SIG-M5 treated with dmso at 0.1 percent for 504 hours (cell line): ENCODE measurements around the gene SLC9B1.
"Not testable (repeated sequence)": the region's sequence is repeated elsewhere in the genome, so short reads cannot be mapped to it uniquely, and the experiment has no call there.

ENCODE experiments used
- DNase-seq: peaks from one replicate; lab custom pipeline; 2025; ENCODE audit not compliant: unreplicated experiment; lab: John Stamatoyannopoulos, UW

SLC9B1 gene

DNA sequence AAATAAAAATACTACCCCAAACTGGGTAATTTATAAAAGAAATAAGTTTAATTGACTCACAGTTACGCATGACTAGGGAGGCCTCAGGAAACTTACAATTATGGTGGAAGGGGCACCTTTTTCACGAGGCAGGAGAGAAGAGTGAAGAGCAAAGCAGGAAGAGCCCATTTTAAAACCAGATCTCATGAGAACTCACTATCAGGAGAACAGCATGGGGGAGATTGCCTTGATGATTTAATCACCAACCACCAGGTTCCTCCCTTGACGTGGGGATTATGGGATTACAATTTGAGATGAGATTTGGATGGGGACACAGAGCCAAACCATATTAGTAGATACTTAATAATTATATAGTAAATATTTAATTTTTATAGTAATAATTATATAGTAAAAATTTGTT, 140.6 kb downstream of the SLC9B1 start:
- DNase-seq = no peak

DNA sequence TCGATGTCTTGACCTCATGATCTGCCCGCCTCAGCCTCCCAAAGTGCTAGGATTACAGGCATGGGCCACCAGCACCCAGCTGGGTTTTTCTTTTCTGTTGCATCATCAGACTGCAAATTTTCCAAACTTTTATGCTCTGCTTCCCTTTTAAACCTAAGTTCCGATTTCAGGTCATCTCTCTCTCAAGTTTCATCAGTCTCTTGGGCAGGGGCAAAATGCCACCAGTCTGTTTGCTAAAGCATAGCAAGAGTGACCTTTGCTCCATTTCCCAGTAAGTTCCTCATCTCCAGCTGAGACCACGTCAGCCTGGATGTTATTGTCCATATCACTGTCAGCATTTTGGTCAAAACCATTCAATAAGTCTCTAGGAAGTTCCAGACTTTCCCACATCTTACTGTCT, 141.2 kb downstream of the SLC9B1 start:
- DNase-seq = not testable (repeated sequence)

DNA sequence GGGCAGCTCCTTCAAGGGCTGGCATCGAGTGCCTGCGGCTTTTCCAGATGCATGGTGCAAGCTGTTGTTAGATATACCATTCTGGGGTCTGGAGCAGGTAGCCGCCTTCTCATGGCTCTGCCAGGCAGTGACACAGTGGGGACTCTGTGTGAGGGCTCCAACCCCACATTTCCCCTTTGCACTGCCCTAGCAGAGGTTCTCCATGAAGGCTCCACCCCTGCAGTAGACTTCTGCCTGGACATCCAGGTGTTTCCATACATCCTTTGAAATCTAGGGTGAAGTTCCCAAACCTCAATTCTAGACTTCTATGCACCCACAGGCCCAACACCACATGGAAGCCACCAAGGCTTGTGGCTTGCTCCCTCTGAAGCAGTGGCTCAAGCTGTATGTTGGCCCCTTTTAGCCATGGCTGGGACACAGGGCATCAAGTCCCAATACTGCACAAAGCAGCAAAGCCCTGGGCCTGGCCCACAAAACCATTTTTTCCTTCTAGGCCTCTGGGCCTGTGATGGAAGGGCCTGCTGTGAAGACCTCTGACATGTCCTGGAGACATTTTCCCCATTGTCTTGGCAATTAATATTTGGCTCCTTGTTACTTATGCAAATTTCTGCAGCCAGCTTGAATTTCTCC, 141.9 kb downstream of the SLC9B1 start:
- not testable (repeated sequence) for DNase-seq

DNA sequence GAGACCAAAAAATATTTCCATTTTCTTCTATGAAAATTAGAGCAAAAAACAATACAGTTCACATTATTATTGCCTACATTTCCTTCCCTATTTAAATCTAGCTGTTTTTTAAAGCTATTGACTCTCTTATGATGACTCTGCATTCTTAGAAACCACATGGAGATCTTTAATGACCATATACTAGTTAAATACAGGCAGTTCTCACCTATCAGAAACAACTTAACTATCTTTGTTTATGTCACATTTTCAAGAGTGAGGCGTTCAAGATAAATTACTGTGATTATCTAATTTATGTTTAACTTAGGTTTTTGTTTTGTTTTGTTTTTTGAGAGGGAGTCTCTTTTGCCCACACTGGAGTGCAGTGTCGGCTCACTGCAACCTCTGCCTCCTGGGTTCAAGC, 147.7 kb downstream of the SLC9B1 start:
- no peak for DNase-seq

DNA sequence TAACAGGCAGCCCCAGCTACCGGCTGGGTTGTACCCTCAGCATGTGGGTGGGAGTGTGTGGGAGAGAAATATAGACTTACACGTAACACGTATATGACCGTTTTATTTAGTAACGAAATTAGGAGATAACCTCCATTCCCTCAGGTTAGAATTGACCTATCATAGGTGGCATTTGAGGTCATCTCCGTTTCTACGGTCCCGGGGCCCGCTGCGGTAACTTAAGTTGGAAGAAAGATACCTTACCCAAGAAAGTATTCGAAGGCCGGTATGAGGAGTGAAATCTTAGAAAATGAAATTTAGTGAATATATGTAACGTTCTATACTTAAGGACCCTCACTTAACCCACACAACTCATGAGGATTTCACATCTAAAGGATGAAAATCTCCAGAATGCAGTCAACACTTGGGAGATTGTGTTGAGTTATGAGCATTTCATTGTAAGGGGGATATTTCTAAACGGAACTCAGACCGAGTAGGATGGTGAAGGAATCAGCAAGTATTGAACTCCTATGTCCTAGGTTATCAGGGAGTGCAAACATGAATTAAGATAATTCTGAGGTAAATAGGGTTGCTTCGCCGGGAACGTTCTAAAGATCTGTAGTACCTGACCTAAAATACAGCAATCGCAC, 149.8 kb downstream of the SLC9B1 start:
- no peak for DNase-seq

DNA sequence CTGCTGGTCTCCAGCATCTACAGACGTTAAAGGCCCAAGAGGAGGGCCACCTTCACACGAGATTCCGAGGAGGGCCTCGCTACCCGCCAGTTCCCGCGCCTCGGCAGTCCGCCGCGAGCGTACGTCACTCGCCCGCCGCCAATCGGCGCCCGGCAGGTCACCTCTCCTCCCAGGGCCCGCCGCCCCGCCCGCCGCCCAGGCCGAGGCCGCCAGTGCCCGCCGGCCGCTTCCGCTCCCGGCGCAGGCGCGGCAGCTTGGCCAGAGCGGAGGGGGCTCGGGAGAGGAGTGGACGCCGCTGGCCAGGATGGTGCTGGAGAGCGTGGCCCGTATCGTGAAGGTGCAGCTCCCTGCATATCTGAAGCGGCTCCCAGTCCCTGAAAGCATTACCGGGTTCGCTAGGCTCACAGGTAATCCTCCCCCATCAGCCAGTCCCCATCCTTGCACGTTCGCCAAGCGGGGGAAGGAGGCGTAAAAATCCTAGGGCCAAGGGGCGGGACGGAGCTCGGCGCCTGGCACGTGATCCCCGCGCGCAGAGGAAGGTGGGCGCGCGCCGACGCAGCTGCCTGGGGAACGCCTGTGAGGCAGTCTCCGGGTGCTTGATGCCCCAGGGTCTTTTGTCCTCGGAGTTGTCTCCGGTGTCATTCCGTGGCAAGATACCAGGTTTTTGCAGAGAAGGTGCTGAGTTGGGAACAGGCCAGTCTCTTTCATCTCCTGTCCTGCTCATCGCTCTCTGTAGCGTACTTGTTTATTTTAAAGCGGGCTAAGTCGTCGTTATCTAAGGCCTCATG, 150.5 kb downstream of the SLC9B1 start, which contains the start of gene CISD2:
Gene CISD2 (plus strand): TSS at position 212 of the 788 bp plus-strand sequence. CDS start 93 bp downstream, at position 305.
- DNase-seq = peak; percentile 90

DNA sequence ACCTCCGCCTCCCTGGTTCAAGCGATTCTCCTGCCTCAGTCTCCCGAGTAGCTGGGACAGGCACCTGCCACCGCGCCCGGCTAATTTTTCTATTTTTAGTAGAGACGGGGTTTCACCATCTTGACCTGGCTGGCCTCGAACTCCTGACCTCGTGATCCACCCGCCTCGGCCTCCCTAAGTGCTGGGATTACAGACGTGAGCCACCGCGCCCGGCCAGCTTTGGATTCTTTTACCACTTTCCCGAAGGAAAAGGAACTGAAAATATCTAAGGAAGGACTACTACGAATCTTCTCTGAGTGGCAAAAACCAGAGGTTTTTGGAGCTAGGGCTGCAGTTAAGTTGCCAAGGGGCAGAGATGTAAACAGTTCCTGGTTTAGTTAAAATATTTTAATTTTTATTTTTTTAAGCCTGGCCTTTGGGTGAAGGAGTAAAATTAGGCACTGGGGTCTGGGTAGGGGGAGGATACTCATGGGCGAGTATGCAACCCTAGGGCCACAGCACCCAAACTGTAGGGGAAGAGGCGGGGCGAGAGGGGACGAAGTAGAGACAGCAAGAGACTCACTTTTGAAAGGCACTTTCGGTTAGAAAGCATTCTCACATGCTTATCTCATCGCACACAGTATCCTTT, 151.2 kb downstream of the SLC9B1 start:
- no peak for DNase-seq

DNA sequence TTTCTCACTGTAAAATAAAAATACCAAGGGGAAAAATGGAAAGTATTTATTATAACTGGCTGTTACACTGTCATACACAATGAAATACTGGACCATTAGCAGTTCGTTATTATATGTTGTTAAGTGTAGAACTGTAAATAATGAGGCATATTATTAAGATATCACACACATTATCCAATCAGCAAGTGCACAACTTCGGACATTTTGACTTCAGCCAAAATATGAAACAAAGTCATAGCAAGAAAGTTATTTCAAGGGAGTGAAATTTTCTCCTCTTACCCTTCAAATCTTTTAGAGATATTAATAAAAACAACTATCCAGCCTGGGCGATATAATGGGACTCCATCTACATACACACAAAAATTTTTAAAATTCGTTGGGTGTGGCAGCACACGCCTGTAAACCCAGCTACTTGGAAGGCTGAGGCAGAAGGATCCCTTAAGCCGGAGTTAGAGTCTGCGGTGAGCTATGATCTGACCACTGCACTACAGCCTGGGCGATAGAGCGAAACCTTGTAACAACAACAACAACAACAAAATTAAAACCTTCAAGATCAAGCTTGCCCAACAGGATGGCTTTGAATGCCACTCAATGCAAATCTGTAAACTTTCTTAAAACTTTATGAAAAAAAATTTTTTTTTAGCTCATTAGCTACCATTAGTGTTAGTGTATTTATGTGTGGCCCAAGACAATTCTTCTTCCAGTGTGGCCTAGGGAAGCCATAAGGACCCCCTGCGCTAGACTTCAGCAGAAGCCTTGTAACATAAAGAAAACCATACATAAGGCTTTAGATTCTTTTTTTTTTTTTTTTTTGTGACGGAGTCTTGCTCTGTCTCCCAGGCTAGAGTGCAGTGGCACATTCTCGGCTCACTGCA, 152.0 kb downstream of the SLC9B1 start:
- peak; percentile 18 for DNase-seq

DNA sequence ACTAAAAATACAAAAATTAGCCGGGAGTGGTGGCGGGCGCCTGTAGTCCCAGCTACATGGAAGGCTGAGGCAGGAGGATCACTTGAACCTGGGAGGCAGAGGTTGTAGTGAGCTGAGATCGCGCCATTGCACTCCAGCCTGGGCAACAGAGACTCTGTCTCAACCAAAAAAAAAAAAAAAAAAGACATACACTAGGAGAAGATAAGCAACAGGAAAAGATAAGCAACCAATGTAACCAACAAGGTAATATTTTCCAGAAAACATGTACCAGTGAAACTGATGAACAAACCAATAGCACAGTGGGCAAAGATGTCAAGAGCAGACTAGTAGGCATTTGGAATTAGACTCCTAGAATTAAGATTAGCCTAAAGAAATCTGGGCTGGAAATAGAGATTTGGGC, 154.2 kb downstream of the SLC9B1 start:
- DNase-seq = not testable (repeated sequence)

DNA sequence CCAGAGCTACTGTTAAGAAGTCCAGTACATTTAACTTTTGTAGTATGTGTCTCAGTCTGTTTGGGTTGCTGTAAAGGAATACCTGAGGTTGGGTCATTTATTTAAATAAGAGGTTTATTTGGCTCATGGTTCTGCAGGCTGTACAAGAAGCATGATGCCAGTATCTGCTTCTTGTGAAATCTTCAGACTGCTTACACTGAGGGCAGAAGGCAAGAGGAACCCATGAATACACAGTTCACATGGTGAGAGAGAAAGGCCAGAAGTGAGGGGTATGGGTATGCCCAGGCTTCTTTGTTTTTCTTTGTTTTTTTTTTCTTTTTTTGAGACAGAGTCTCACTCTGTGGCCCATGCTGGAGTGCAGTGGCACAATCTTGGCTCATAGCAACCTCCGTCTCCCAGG, 156.8 kb downstream of the SLC9B1 start:
- DNase-seq = no peak

DNA sequence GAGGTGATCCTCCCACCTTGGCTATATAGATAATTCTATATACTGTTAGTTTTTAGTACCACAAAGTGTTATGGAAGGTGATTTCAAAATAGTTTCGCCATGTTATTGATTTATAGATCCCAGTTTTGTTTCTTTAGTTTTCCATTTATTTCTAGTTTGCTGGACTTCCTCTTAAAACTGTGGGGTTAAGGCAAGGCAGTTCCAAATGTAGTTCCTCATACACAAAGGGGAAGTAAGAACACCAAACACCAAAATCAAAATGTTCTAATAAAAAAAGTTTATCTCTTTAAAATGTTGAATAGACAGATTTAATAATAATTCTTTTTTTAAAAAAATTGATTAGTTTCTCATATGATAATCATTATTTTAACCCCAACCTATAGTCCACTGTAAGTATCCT, 157.5 kb downstream of the SLC9B1 start:
- peak; percentile 71 for DNase-seq

DNA sequence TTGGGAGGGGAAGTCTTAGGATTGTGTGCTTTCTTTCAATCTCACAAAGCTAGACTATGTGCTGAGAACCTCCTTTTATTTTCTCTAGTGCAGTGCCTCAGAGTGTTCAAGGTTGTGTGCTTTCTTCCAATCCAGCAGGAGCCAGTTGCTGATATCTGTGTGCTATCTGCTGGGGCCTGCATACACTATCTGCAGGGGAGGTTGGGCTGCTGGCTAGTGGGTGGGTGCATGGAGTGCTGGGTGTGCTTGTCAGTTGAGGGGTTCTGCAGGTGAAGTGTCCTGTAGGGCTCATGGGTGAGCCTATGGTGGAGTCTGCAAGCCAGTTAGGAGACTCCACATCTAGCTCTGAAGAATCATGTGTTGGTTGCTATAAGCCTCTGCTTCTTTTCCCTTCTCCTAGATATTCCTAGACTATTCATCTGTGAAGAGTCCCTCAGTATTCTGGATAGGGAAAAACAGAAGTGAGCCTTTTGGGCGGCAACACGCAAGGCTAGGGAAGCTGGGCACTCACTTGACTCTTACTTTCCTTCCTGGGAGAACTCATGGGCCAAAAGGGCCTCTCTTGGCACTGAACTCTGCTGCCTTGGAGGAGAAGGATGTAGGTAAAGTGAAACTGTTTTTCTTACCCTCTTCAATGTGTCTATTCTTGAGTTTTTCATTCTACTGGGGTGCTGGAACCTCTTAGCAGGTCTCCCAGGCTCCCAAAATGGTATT, 158.7 kb downstream of the SLC9B1 start:
- DNase-seq = no peak

DNA sequence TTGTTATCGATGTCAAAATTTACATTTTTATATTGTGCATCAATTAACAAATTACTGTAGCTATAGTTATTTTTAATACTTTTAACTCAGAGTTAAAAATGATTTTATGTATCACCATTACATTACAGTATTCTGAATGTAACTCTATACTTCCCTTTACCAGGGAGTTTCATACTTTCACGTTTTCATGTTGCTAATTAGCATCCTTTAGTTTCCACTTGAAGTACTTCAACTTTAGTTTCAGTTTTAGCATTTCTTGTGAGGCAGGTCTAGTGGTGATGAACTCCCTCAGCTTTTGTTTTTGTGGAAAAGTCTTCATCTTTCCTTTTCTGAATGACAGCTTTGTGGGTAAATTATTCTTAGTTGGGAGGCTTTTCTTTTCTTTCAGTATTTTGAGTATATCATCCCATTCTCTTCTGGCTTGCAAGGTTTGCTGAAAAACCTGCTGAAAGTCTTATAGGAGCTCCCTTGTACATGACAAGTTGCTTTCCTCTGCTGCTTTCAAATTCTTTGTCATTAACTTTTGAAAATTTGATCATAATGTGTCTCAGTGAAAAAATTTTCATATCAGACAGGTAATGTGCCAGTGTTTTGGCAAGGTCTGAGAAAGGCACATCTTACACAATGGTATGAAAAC, 160.6 kb downstream of the SLC9B1 start:
- DNase-seq = no peak
